Measurements from ENCODE around the gene DENND1A. TPM values are rescaled to one million over a fixed set of nuclear protein-coding genes. Genes with fewer than 3 reads are reported as not detected.

Gene DENND1A
- total RNA-seq, 1 donor: 22.9 TPM

- DNase-seq (ENCODE audit: low read depth): no peak
- no peak for TF ChIP-seq CTCF (IDR thresholded peaks at IDR 0.05; ENCODE audit: insufficient read depth, low read depth, low read length)
- no peak overlapping the region for H3K4me3 ChIP-seq (ENCODE audit: low read depth, low read length)
Measured at GRCh38 chr9:123597048-123597447, 332.9 kb downstream of the DENND1A start.

- H3K4me3 ChIP-seq (ENCODE audit: low read depth, low read length): no peak overlapping the region
- no peak for DNase-seq (ENCODE audit: low read depth)
- TF ChIP-seq CTCF (IDR thresholded peaks at IDR 0.05; ENCODE audit: insufficient read depth, low read depth, low read length): no peak
Measured at GRCh38 chr9:123591283-123591682, 338.6 kb downstream of the DENND1A start.

GRCh38 chr9:123590499-123590898 is 339.4 kb downstream of the DENND1A start:
- no peak for DNase-seq (ENCODE audit: low read depth)
- no peak overlapping the region for H3K4me3 ChIP-seq (ENCODE audit: low read depth, low read length)
- no peak for TF ChIP-seq CTCF (IDR thresholded peaks at IDR 0.05; ENCODE audit: insufficient read depth, low read depth, low read length)

GRCh38 chr9:123589361-123590239 is 340.3 kb downstream of the DENND1A start:
- TF ChIP-seq CTCF (IDR thresholded peaks at IDR 0.05; ENCODE audit: insufficient read depth, low read depth, low read length): no peak
- no peak for DNase-seq (ENCODE audit: low read depth)
- no peak overlapping the region for H3K4me3 ChIP-seq (ENCODE audit: low read depth, low read length)

- DNase-seq (ENCODE audit: low read depth): no peak
- TF ChIP-seq CTCF (IDR thresholded peaks at IDR 0.05; ENCODE audit: insufficient read depth, low read depth, low read length): no peak
- H3K4me3 ChIP-seq (ENCODE audit: low read depth, low read length): no peak overlapping the region
Measured at GRCh38 chr9:123586275-123586674, 343.7 kb downstream of the DENND1A start.

GRCh38 chr9:123584202-123585176 is 345.4 kb downstream of the DENND1A start:
- no peak overlapping the region for H3K4me3 ChIP-seq (ENCODE audit: low read depth, low read length)
- TF ChIP-seq CTCF (IDR thresholded peaks at IDR 0.05; ENCODE audit: insufficient read depth, low read depth, low read length): no peak
- DNase-seq (ENCODE audit: low read depth): no peak

All from fibroblast of villous mesenchyme (primary cell).